H1 (cell line): ENCODE results near the gene AIG1. TPM values are rescaled to one million over a fixed set of nuclear protein-coding genes. Genes with fewer than 3 reads are reported as not detected.

Experiments used
- ATF2 ChIP-seq: IDR thresholded peaks from 2 replicates; pipeline ENCODE4 v1.6.1; 2012; ENCODE audit warnings: low read length, inconsistent platforms
- HDAC2 ChIP-seq, 2 experiments: fragments of 300-600 bp in 1 of 2; sonication (generic) in 1 of 2; IDR thresholded peaks; 2 replicates each; pipeline ENCODE4 v1.6.1; 2011 to 2012; ENCODE audit warnings: low read depth in 2 of 2, low read length in 2 of 2, mild to moderate bottlenecking in 2 of 2, moderate library complexity in 2 of 2, borderline replicate concordance in 1 of 2, inconsistent platforms in 1 of 2
- KDM1A ChIP-seq: fragments of 200-600, 300-600 bp; sonication (generic); IDR thresholded peaks from 2 replicates; pipeline ENCODE4 v1.7.1; 2016; ENCODE audit warnings: mild to moderate bottlenecking, low read length, borderline replicate concordance
- SAP30 ChIP-seq: fragments of 300-600 bp; sonication (generic); IDR thresholded peaks from 2 replicates; pipeline ENCODE4 v1.7.1; 2012; ENCODE audit warnings: low read length, moderate library complexity, mild to moderate bottlenecking, inconsistent platforms; ENCODE audit not compliant: insufficient read depth, insufficient replicate concordance
- SIX5 ChIP-seq: IDR thresholded peaks from 2 replicates; pipeline ENCODE4 v1.6.1; 2011; ENCODE audit warnings: mild to moderate bottlenecking, low read depth, low read length
- TEAD4 ChIP-seq: IDR thresholded peaks from 2 replicates; pipeline ENCODE4 v1.6.1; 2012; ENCODE audit warnings: low read depth, low read length, inconsistent platforms, mixed read lengths
- polyA plus RNA-seq, 7 experiments: library from polyadenylated mRNA; depleted of rRNA in 3 of 7; stranded (reverse) in 5 of 7; unstranded in 2 of 7; fragments of >200 nt in 5 of 7; fragments of 200-250 nt in 2 of 7; gene quantifications; 1 replicate in 5 of 7; 2 replicates in 1 of 7; 4 replicates in 1 of 7; pipeline versions ENCODE4 v1.2.1 to v1.2.3, GENCODE V29; 2011 to 2013; ENCODE audit warnings: missing spikeins in 2 of 7, mixed read lengths in 2 of 7
- total RNA-seq: library from RNA; stranded (reverse); fragmentation: NEBNext Ultra II Directional; extraction: Animal tissue kit (Norgen Biotek cat#: 25700); gene quantifications from 2 replicates; pipeline ENCODE4 v1.2.1, GENCODE V29; 2021

The AIG1 gene
- total and polyA plus RNA-seq, 2 of the 8 experiments (the other 6 are each of a cell fraction or from before 2014, with no cell fraction given): 56.6 to 58.4 TPM

GRCh38 chr6:143276436-143276835 is 215.7 kb downstream of the AIG1 start (continued):
- TF ChIP-seq KDM1A (no peak), ATF2 (no peak), TEAD4 (no peak), HDAC2 (IDR thresholded peaks at IDR 0.05; ENCODE audit: borderline replicate concordance in 1 of 2, low read depth in 2 of 2, low read length in 2 of 2) (no peak), SAP30 (no peak), SIX5 (no peak)
